CMK (cell line): ENCODE measurements around the gene TTC23.
A peak's percentile ranks its signal among the peaks of the same experiment; 100 is the strongest.

Experiments
- DNase-seq: peaks from one replicate; pipeline ENCODE4 v3.0.0-alpha.2; 2010; ENCODE audit warnings: low read depth

The TTC23 gene, protein sequence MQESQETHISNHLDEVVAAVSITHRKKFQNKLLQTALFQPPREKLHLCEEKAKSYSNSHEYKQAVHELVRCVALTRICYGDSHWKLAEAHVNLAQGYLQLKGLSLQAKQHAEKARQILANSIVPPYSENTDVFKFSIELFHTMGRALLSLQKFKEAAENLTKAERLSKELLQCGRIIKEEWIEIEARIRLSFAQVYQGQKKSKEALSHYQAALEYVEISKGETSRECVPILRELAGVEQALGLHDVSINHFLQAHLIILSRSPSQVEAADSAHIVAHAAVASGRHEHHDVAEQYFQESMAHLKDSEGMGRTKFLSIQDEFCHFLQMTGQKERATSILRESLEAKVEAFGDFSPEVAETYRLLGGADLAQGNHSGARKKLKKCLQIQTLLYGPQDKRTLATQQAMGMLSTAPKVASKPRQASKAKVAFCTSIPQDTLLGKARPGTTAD

DNA sequence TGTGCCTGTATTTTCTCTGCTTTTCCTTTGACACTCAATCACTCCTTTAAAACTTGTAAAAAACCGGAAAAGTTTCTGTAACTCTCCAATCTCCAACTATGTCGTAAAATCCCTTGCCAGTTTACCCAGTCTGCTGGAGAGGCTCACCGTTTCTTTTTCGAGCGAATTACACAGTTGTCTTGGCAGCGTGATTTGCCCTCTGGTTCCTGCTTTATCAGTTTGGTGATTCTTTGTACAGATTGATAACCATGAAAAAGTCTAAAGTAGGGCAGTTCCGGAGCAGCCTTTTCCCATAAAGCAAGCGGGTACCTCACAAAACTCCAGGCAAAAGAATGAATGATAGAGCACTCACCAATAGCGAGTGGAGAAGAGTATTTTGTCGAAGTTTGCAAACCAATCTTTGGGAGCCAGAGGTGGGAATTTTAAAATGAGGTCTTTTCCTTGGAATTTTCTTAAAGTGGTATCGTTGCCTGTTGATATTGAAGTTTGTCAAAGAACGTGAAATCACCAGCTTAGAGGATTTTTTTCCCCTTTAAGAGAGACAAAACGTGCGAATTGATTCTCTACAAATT is at the start of gene TTC23:
Gene TTC23 (minus strand): TSS at position 312 of the 572 bp plus-strand sequence. CDS start 20,869 bp downstream, outside the sequence.
- DNase-seq = no peak

DNA sequence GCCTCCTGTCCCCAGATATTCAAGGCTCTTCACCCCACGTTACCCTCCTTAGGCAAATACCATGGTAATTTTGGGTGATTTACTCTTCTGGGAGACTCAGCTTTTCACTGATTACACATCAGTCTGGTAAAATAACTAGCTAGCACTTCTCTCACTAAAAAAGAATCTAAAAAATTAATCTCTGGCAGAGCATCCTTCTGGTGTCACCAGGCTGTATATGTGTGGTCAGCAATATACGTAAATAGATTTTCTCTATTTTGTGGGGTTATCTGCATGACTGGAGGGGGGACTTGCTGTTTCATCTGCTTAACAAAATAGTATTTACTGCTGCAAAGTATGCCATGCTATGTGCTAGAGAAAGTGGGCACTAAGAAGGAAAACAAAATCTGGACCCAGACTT is 47.0 kb upstream of the TTC23 start:
- no peak for DNase-seq

DNA sequence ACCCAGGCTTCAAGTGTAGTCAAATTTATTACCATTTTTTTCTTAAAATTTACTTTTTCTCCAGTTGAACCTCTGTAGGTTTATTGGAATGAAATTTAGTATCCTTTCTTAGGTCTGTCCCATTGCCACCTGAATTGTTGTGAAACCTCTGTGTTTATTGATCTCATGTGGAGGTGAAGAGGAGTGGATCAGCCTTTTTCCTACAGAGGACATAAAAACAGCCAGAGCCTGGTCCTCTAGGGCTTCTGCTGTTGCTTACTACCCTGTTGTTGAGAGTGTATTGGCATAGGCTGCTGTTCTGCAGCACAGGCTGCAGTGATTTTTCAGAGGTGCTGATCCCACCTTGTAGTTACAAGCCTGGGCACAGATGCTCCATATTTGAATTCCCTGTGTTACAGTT is 46.5 kb upstream of the TTC23 start:
- DNase-seq = no peak

DNA sequence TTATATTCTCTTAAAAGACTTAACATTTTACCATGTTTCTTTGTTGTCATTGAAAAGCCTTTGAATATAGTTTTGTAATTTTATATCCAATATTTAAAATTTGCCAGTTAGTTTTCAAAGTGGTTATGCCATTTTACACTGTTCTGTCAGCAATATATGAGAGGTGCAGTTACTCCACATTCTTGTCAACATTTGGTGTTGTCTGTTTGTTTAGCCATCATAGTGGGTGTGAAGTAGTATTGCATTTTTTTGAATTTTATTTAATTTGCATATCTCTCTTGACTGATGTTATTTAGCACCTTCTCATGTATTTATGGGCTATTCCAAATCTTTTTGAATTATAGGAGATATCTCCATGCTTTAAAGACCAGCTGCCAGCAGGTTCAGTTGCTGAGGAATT is 42.3 kb upstream of the TTC23 start:
- no peak for DNase-seq

DNA sequence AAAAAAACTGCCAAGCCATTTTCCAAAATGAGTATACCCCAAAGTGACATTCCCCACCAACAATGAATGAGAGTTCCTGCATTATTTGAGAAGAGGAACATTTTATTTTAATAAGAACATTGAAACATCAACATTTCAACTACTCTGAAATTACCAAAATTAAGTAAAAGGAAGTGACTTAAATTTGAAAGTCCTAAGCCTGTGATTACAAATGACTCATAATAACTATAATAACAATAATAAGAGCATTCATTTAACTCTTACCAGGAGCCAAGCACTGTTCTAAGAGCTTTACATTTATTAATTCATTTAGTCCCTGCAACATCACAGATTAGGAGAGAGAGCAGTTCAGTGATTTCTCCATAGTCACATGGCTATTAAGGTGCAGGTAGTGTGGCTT is 34.3 kb upstream of the TTC23 start:
- DNase-seq = no peak

DNA sequence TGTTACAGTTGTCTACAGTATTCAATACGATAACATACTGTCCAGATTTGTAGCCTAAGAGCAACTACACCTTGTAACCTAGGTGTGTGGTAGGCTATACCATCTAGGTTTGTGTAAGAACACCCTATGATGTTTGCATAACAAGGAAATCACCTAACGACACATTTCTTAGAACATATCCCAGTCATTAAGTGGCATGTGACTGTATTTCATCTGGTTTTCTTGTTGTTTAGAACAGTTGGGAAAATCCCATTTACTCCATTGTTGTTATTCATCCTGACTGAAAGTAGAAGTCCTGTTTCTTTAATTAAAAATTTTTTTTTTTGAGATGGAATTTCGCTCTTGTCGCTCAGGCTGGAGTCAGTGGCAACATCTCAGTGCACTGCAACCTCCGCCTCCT is 33.2 kb upstream of the TTC23 start:
- DNase-seq = no peak

DNA sequence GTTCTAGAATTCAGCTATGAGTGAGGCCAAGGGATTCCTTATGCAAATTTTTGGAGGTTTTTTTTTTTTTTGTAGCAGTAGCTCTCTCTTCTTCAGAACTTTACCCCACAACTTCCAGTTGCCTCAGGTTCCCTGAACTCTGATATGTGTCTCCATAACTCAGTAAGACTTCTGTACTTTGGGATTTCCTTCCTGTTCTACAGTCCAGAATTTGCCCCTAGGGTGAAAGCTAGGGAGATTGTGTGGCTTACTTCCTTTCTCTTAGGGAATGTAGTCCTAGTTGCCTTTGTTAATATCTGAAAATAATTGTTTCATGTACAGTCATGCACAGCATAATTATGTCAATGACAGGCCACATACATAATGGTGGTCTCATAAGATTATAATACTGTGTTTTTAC is 32.7 kb upstream of the TTC23 start:
- DNase-seq = no peak

DNA sequence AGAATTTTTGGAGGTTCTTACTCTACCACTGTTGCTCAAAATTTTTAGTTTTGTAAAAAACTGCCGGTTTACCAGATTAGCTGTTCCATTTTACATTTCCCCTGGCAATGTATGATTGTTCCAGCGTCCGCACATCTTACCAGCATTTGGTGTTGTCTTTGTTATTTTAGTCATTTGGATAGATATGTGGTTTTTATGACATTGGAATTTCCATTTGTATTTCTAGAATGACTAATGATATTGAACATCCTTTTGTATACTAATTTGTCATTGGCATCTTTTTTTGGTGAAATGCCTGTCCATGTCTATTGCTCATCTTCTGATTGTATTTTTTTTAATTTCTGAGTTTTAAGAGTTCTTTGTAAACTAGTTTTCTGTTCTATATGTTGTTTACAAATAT is 30.4 kb upstream of the TTC23 start:
- DNase-seq = no peak

DNA sequence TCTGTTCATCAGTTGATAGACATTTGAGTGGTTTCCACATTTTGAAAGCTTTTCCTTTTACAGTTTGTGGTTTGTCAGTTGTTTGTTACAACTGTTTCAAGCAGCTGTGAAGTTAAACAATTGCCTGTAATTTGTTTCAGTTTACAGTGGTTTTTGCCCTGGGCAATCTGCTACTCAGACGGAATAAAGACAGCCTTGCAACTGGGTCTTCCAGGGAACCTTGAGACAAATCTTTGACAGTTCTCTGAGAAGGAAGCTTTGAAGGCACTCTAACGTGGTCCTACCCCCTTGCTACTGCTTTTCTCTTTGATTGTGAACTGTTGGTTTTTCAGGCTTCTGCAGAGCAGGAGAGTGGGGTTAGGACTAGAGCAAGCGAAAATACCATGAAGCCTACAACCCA is 29.9 kb upstream of the TTC23 start:
- no peak for DNase-seq

DNA sequence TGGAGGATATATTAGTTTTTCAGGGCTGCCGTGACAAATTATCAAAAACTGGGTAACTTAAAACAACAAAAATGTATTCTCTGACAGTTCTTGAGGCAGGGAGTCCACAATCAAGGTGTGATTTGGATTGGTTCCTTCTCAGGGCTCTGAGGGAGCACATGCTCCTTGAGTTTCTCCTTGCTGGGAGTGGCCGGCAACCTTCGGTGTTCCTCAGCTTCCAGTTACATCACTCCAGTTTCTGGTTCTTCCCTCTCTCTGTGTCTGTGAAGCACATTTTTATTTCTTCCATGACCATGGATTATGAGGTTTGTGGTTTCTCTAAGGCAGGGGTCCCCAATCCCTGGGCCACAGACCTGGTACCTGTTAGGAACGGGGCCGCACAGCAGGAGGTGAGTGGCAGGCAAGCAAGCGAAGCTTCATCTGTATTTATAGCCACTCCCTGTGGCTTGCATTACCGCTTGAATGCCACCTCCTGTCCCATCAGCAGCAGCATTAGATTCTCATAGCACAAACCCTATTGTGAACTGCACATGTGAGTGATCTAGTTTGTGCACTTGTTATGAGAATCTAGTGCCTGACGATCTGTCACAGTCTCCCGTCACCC is 26.2 kb upstream of the TTC23 start:
- no peak for DNase-seq

DNA sequence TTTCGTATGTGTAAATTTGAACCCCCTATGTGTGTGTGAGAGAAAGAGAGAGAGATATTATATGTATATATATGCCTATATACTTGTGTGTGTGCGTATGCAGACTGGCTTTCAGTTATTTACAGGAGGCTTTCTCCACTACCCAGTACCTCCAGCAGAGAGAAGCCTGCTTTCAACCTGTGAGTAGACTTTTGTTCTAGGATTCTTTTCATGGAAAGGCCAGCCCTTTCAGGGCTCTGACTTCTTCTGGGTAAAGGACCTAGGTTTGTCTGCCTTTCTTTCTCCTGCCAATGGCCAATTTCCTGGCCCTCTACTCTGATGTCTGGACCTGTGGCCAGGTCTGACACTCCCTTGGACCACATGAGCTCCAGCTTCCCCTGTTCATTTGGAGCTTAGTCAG is 25.7 kb upstream of the TTC23 start:
- no peak for DNase-seq

DNA sequence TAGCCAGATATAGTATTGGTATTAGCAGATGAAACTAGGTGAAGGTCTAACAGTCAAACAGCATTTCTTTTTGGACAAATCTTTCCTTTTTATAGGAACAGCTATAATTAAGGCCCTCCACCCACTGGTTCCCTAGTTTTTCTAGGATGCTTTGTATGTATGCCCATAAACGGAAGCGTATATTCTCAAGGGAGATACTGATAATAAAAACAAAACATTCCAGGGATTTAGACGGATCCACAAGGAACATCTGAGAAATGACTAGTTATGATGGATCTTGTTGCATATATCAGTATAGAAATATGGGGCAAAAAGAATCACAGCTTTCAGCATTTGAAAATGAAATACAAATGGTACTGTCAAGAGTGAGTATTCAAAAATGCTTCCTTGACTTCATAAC is 24.4 kb upstream of the TTC23 start:
- DNase-seq = no peak

DNA sequence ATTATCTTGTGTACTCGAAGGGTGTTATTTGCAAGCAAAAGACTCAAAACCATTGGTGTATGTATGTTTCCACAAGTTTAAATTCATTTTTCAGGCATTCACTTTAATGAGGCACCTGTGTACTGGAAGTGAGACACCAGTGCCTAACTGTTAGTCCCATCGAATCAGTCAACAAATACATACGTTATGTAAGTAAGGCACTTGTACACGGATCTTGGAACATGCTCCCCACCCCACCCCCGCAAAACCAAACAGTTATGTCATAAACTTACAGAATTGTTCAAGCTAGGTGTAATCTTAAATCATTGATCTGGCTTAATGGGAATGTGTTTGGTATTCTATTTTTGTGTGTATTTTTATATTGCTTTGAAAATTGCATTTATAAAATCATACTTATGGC is 19.1 kb upstream of the TTC23 start:
- DNase-seq = no peak

DNA sequence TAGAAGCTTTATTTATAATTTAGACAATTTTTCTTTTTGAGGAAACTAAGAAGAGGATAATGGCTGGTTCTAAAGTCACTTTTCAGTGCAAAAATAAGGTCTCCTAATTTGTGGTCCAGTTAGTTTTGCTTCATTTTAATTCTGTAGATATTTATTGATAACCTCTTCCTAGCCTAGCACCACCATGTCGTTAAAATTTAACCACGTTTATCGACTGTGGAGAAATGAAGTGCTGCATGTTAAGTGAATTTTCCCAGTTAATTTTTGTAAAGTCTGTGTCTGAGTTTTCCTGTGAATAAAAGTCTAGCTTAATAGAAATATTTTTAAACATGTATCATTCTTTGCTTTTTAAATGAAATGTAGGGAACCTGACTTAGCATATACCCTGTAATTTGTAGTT is 18.6 kb upstream of the TTC23 start:
- no peak for DNase-seq

DNA sequence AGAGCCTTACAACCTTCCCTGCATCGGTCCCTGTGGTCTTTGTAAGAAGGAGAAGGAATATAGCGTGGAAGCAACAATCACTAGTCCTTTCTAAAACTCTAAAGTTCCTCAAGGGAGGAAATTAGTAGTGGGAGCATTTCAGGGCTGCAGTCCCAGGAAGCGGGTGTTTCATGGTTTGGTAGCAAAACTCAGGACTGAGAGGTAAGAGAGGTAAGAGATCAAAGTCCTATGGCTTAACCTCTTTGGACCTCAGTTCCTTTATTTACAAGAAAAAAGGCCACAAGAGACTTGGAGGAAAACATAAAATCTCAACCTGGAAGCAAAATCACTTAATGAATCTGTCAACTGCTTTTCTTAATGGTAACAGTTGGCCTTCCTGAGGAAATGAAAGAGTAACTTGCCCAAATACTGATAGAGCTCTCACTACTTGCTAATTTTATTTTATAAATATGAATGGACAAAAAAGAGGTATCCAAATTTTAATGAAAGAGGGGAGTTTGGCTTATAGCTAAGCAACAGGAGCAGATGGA is 16.2 kb upstream of the TTC23 start:
- DNase-seq = no peak

DNA sequence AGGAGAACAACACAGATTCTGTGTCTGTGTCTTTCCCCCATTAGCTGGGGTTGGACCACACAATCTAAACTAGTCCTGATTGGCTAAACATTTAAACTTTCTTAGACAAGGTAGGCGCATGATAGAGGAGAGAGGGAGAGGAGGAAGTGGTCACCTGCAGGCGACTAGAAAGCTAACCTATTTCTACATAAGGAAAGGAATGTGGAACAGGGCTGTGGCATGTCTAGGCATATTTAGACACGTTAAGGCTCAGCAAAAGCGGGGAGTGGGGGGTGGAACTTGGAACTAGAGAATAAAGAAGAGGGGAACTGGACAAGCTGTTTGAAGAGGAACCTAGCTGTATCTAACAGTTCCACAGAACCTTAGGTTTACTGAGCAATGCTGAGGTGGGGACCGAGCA is 14.7 kb upstream of the TTC23 start:
- no peak for DNase-seq

DNA sequence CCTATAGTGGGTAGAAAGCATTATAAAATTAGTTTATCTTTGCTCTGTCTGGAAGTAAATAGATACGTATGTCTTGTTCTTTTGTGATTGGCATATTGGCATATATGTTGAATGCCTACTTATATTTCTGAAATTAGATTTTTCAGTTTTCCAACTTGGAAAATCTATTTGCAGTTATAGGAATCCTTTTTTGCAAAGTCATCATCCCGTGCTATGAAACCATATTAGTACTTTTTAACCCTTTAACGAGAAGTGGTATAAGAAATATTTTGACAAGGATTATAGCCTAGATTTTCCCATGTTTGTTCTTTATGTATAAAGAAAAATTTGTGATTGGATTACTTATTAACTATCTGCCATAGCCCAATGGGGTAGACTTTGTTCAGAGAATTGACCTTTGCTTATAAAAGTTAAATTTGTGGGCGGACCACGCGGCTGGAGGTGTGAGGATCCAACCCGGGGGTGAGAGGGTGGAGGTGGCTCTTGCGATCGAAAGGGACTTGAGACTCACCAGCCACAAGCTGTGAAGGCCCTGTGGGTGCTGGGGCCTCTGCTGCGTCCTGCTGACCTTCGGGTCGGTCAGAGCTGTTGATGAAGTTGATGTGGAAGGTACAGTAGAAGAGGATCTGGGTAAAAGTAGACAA is 7.8 kb upstream of the TTC23 start:
- DNase-seq = no peak

DNA sequence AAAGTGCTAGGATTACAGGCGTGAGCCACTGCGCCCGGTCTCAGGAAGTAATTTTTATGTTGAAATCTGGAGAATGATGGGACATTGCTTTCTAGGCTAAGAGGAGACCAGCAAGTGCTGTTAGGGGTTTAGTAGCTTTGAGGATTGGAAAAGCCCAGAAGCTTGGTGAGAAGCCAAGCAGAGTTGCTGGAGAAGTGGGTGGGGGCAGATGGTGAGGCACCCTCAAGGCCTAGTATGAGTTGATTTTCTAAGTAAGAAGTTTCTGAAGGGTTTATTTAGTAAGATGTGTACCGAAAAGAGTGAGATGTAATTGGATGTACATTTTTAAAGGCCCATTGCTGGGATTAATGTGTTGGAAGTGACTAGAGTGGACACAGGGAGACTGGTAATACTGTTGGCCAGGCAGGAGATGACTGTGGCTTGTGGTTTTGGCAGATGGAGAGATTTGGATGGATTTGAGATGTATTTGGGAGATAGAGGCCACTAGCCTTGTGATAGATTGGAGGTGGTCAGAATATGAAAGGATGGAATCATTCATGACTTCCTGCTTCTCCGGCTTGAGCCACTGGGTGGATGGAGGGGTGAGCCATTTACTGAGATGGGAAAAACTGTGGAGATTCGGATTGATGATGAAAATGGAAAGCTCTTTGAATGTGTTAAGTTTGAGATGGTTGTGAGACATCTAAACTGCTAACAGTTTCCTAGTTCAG is 4.2 kb upstream of the TTC23 start:
- no peak for DNase-seq

DNA sequence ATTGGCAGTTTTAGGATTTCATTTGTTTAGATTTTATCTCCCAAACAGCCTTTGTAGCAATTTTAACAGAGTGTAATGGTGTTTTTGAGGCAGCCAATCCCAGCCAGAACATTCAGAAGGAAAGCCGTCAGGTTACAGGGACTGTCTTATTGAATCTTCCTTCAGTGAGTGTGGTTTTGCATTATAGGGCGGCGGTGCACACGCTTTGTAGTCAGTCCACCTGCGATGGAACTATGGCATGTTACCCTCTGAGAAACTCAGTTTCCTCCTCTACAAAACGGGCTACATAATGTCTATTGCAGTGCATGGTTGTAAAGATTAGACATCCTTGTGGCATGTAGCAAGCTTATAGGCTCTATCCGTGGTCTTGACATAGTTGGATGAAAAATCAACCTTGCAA is 2.9 kb upstream of the TTC23 start:
- DNase-seq = no peak

DNA sequence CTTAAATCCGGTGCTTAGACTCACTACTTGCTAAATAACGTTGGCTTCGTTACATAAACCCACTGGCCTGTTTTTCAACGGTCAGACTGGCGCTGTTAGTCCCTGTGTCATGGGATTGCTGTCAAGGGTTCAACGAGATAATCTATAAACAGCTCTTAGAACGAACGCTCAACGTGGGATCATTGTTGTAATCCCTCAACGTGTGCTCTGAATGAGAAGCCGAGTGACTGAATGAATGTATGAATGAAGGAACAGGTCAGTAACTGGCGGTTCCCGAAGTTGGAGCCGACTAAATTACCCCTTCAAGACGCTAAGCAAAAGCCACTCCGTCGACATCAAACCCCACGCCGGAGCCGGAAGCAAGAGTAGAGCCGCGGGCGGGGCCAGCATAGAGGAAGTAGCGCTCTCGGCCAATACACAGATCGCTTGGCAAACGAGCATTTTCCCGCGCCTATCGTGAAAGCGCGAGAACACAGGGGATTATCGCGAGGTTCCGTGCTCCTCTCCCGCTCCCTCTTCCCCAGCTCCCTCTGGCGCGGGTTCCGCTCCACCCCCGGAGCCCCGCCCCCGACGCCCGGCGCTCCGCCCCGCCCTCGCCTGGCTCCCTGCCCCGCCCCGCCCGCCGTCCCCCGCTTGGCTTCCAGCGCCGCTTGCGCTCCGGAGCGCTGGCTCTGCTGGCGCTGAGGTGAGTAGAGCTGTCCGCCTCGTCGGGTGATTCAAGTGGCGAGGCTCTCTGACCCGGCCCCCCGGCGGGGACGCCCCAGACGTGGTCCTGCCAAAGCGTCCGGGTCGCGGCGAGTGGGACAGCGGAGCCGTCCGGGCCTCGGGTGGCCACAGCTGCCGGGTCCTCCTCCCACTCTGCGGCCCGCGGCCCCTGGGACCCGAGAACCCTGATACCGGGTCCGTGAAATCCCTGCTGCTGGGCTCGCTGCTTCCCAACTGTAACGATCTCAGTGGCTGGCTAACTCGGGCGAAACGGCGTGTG is 1.8 kb upstream of the TTC23 start, which contains the start of gene LRRC28:
Gene LRRC28 (plus strand): TSS at position 625 of the 985 bp plus-strand sequence. CDS start 4,477 bp downstream, outside the sequence.
- DNase-seq = peak; percentile 99

DNA sequence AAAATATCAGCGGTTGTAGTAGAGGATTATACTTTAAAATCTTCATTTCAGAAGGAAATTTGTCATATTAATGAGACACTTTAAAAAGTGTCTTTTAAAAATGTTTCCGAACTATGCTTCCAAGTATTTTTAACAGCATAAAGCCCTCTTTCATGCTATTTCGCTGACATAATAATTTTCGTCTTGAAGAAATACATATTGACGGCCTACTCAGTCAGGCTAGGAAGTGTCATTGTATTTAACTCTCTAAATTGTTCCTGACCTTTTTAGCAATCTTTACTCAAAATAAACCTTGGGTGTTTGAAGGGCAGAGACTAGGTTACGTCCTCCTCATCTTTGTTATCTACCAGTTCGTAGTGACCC is 1.1 kb upstream of the TTC23 start:
- DNase-seq = no peak
